ENCODE data around the gene EDN2.

EDN2 gene

DNA sequence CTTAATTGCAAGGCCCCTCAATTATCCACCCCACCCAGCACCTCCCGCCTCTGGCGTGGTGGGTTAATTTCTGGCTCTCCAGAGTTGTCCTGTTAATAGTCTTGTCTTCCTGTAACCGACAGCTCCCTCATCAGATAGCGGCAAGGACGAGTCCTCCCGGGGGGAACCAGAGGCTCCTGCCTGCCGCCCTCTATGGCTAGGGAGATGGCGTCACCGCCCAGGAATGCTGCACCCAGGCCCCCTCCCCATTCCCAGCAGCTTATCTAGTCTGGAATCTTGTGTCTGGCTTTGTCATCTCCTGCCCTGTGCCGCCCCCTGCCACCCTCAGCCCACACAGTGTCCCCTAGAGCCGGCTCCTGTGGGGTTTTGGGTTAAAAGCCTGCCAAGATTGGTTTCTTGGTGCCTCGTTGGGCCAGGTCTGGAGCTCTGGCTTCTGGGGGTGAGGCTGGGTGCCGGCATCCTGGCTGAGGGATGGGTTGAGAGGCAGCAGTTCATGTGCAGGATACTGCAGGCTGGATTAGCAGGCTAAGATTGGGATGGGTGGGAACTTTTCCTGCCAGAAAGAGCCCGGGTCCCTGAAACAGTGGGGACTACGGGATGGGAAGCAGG is 48.8 kb downstream of the EDN2 start:
- no peak for DNase-seq

DNA sequence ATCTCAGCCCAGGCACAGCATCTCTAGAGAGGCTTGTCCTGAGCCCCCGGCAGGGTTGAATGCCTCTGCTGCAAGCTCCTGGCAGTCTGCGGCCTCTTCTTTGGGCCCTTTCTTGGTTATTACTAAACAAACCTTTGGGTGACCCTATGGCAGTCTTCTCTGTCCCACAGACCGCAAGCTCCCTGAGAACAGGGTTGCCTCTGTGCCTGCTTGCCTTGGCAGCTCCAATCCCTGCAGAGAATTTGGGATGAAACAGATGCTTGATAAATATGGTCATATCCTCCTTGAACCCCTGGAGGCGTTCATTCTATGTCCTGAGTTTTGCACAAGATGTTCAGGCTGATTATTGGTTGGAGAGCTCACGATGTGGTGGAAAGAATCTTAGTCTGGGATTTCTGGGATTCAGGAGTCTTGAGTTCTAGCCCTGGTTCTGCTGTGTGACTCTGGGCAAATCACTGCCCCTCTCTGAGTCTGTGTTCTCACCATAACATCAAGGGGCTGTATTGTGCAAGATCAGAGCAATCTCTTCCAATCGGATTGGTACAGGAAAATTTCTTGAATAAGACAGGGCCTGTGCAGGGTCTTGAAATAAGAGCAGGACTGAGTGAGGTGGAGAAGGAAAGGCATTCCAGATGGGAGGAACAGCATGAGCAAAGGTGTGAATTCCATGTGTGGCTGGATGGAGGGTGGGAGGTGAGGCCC is 49.6 kb downstream of the EDN2 start:
- DNase-seq = no peak

- no peak for DNase-seq
Observed at GRCh38 chr1:41434306-41434705, 50.2 kb downstream of the EDN2 start.

- no peak for DNase-seq
Observed at GRCh38 chr1:41433501-41433900, 51.0 kb downstream of the EDN2 start.

DNA sequence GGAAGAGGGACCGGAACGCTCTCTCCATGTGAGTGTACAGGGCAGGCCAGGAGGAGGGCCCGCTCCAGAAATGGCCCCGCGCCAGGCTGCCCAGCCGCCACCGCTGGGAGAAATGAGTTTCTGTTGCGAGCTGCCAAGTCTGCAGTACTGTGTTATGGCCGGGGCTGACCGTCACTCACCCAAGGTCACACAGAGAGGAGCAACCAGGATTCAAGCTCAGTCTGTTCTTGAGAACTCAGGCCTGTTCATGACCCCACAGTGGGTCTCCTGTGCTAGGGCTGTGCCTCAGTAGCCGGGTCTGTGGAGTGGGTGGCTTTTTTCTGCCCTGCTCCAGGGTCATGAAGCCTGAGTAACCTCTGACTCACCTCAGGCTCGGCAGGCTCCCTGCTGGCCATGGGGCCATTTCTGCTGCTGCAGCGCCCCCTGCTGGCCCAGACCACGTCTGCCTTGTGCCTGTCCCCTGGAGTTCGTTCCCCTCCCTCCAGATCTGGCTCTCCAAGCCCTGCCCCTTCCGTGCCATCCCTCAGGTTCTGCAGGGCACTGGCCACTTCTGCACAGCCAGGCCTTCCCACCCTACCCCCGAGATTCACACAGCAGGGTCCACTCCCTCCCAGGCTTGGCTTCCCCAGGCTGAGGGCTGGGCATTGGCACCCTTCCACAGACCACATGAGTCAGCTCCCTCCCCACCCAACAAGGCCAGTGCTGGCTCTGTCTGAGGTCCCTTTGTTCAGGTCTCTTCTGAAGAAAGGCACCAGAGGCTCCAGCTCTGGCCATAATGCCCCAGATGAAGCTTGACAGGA is 51.8 kb downstream of the EDN2 start:
- peak; percentile 68 for DNase-seq

DNA sequence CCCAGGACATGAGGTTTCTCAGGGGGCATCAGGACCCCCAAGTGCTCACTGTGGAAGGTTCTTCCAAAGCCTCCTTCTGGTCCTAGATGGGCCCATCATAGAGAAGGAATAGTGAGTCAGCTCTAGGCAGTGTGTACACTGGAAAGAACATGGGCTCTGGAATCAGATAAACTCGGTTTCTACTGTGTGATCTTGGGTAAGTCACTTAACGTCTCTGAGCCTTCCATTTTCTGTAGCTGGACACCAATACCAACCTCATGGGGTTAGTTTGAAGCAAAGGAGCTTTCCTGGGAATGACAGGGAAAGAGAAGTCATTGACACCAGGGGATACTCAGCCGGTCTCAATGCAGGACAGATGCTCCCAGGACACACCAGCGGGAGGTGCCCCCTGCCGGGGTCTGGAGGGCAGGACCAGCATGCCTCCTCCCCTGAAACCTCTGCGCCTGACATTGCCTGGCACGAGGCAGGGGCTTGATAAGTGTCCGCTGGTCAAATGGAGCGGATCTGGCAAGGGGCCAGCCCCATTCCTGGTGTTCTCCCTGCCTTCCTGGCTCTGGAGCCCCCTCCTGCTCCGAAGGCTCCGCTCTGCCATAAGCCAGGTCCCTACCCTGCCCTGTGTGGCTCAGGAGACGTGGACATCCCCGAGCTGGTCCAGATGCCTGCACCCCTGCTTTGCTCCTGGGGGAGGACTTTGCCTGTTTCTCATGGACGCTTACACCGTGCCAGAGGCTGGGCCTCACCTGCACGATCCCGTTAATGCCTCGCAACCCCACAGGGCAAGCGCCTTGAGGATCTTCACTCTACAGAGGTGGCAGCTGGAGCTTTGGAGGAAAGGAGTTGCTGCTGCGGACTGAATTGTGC is 52.8 kb downstream of the EDN2 start:
- DNase-seq = no peak

DNA sequence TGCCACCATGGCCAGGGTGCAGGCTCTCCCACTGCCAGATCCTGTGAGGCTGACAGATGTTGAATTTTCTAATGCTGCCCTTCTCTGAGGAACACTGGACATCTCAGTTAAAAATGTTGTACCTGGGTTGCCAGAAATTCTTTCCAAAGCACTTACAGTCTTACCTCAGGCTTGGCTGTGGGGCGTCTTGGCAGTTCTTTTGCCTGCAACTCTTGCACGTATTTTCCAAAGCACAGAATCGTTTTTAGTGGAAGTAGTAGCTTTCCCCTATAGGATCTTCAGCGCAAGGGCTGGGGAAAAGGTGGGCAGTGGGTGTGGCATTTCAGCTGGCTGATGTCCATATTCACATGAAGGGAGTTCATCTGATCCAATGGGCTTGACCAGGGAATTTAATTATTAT is 53.9 kb downstream of the EDN2 start:
- no peak for DNase-seq

DNA sequence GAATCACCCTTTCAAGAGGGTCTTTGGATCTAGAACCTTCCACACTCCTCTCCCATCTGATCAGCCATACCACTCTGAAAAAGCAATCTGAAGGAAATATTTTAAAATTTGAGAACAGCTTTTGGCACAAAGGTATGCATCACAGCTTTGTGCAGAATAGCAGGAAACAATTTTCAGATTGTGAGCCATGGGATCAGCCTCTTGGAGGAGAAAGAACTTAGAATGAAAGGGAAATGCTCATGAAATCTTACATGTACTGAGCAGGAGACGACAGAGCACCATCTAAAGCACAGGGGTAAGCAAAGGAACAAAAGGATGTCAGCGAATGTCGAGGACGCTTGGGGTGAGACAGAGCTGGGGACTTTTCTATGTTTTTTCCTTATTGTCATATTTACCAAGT is 54.4 kb downstream of the EDN2 start:
- DNase-seq = no peak

GRCh38 chr1:41429641-41430035 is 54.8 kb downstream of the EDN2 start:
- DNase-seq = no peak

All from activated naive CD4-positive, alpha-beta T cell treated with Interleukin-2 at 50 U/mL for 16 hours (primary cell).